Measurements from ENCODE around the gene UBE2D1. TPM values are rescaled to one million over a fixed set of nuclear protein-coding genes. Genes with fewer than 3 reads are reported as not detected.

Gene UBE2D1
- total RNA-seq (2014; rRNA removed; shearing (Covaris generic)) = 2.3 and 2.7 TPM in 2 replicates

- peak; percentile 81 for DNase-seq (ENCODE audit: low spot score)
Measured at GRCh38 chr10:58334817-58335305, at the start of gene UBE2D1. TSS of gene UBE2D1 (plus strand) at chr10:58335006. CDS start at chr10:58335202, 196 bp downstream.

- peak; percentile 64 for DNase-seq (ENCODE audit: low spot score)
Measured at GRCh38 chr10:58291538-58292174, 43.1 kb upstream of the UBE2D1 start.

GRCh38 chr10:58293989-58294388, 40.8 kb upstream of the UBE2D1 start:
- no peak for DNase-seq (ENCODE audit: low spot score)

- peak; percentile 82 for DNase-seq (ENCODE audit: low spot score)
Measured at GRCh38 chr10:58299580-58299979, 35.2 kb upstream of the UBE2D1 start.

- DNase-seq (ENCODE audit: low spot score) = no peak
Measured at GRCh38 chr10:58300676-58301075, 34.1 kb upstream of the UBE2D1 start.

GRCh38 chr10:58302254-58302653, 32.6 kb upstream of the UBE2D1 start:
- DNase-seq (ENCODE audit: low spot score) = no peak

GRCh38 chr10:58304099-58304633, 30.6 kb upstream of the UBE2D1 start:
- no peak for DNase-seq (ENCODE audit: low spot score)

GRCh38 chr10:58305821-58306220, 29.0 kb upstream of the UBE2D1 start:
- no peak for DNase-seq (ENCODE audit: low spot score)

GRCh38 chr10:58307676-58308075, 27.1 kb upstream of the UBE2D1 start:
- DNase-seq (ENCODE audit: low spot score) = no peak

- no peak for DNase-seq (ENCODE audit: low spot score)
Measured at GRCh38 chr10:58311026-58311425, 23.8 kb upstream of the UBE2D1 start.

GRCh38 chr10:58316874-58317273, 17.9 kb upstream of the UBE2D1 start:
- DNase-seq (ENCODE audit: low spot score) = no peak

GRCh38 chr10:58318346-58318745, 16.5 kb upstream of the UBE2D1 start:
- DNase-seq (ENCODE audit: low spot score) = no peak

GRCh38 chr10:58319599-58319998, 15.2 kb upstream of the UBE2D1 start:
- no peak for DNase-seq (ENCODE audit: low spot score)

- no peak for DNase-seq (ENCODE audit: low spot score)
Measured at GRCh38 chr10:58320351-58321049, 14.3 kb upstream of the UBE2D1 start.

GRCh38 chr10:58322072-58322834, 12.6 kb upstream of the UBE2D1 start:
- no peak for DNase-seq (ENCODE audit: low spot score)

GRCh38 chr10:58322835-58323209, 12.0 kb upstream of the UBE2D1 start:
- no peak for DNase-seq (ENCODE audit: low spot score)

GRCh38 chr10:58326967-58327381, 7.8 kb upstream of the UBE2D1 start:
- no peak for DNase-seq (ENCODE audit: low spot score)

GRCh38 chr10:58328233-58328632, 6.6 kb upstream of the UBE2D1 start:
- DNase-seq (ENCODE audit: low spot score) = no peak

GRCh38 chr10:58330431-58330830, 4.4 kb upstream of the UBE2D1 start:
- DNase-seq (ENCODE audit: low spot score) = no peak

GRCh38 chr10:58331646-58332045, 3.2 kb upstream of the UBE2D1 start:
- no peak for DNase-seq (ENCODE audit: low spot score)

- DNase-seq (ENCODE audit: low spot score) = peak; percentile 50
Measured at GRCh38 chr10:58335306-58336005, 650 bp downstream of the UBE2D1 start.

All from HT-29 (cell line).